ENCODE results near the gene GPHN.

GPHN gene

DNA sequence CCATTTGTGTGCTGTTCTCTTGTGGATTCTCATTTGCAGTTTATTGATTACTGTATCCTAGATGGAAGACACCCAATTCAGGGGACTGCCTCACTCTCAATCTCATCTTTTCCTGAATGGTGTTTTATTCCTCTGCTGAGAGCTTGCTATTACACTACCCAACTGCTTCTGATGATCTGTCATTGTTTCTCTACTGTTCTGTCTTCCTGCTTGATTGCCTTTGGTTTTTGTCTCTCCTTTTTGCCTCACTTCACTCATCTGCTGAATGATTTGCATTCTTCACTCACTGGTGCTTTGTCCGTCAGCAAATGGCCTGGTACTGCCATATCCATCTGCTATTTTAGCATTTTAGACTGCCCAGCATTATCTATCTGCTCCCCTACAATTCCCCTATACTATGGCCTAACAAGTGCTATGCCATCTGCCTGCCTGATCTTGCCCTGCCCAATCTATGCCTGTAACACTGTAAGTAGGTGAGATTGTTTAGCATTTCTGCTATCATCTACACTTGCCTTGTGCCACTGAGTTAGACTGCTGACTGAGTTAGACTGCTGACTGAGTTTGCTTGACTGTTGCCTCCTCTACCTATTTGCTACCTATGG, 335.1 kb downstream of the GPHN start:
- no peak overlapping the region for H3K27ac ChIP-seq
- H3K36me3 ChIP-seq = no peaks in the 10 kb centered on the region
- no peak for TF ChIP-seq CTCF (IDR thresholded peaks at IDR 0.05)
- no peak overlapping the region for H3K4me3 ChIP-seq (ENCODE audit: low read depth in 1 of 2, low read length in 1 of 2)
- H3K27me3 ChIP-seq = no peaks in the 10 kb centered on the region
- no peaks in the 10 kb centered on the region for H3K9me3 ChIP-seq
- H3K4me1 ChIP-seq (ENCODE audit: control insufficient read depth in 1 of 2, insufficient read depth in 1 of 2, low read depth in 1 of 2, low read length in 1 of 2) = no peaks in the 10 kb centered on the region

- Histone ChIP-seq H3K27me3 (no peaks in the 10 kb centered on the region), H3K4me1 (ENCODE audit: control insufficient read depth in 1 of 2, insufficient read depth in 1 of 2, low read depth in 1 of 2, low read length in 1 of 2) (no peaks in the 10 kb centered on the region), H3K4me3 (ENCODE audit: low read depth in 1 of 2, low read length in 1 of 2) (no peak overlapping the region), H3K9me3 (no peaks in the 10 kb centered on the region), H3K36me3 (no peaks in the 10 kb centered on the region), H3K27ac (no peak overlapping the region)
- TF ChIP-seq CTCF (IDR thresholded peaks at IDR 0.05) = no peak
These were observed 342.4 kb downstream of the GPHN start for GRCh38 chr14:66850258-66850888.

DNA sequence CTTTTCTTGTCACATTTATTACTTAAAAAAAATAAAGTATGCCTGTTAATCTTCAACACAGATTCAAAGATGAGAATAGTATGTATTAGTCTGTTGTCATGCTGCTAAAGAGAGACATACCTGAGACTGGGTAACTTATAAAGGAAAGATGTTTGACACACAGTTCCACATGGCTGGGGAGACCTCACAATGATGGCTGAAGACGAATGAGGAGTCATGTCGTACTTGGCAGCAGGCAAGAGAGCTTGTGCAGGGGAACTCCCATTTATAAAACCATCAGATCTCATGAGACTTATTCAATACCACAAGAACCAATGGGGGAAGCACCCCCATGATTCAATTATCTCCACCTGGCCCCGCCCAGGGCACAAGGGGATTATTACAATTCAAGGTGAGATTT, 345.4 kb downstream of the GPHN start:
- no peaks in the 10 kb centered on the region for H3K36me3 ChIP-seq
- no peaks in the 10 kb centered on the region for H3K27me3 ChIP-seq
- no peak overlapping the region for H3K27ac ChIP-seq
- H3K9me3 ChIP-seq = no peaks in the 10 kb centered on the region
- no peaks in the 10 kb centered on the region for H3K4me1 ChIP-seq (ENCODE audit: control insufficient read depth in 1 of 2, insufficient read depth in 1 of 2, low read depth in 1 of 2, low read length in 1 of 2)
- H3K4me3 ChIP-seq (ENCODE audit: low read depth in 1 of 2, low read length in 1 of 2) = no peak overlapping the region
- no peak for TF ChIP-seq CTCF (IDR thresholded peaks at IDR 0.05)

- Histone ChIP-seq H3K4me3 (ENCODE audit: low read depth in 1 of 2, low read length in 1 of 2) (no peak overlapping the region), H3K27ac (no peak overlapping the region), H3K4me1 (ENCODE audit: control insufficient read depth in 1 of 2, insufficient read depth in 1 of 2, low read depth in 1 of 2, low read length in 1 of 2) (no peaks in the 10 kb centered on the region), H3K9me3 (no peaks in the 10 kb centered on the region), H3K36me3 (no peaks in the 10 kb centered on the region), H3K27me3 (no peaks in the 10 kb centered on the region)
- TF ChIP-seq CTCF (IDR thresholded peaks at IDR 0.05) = no peak
These were observed 349.9 kb downstream of the GPHN start for GRCh38 chr14:66857867-66858266.

DNA sequence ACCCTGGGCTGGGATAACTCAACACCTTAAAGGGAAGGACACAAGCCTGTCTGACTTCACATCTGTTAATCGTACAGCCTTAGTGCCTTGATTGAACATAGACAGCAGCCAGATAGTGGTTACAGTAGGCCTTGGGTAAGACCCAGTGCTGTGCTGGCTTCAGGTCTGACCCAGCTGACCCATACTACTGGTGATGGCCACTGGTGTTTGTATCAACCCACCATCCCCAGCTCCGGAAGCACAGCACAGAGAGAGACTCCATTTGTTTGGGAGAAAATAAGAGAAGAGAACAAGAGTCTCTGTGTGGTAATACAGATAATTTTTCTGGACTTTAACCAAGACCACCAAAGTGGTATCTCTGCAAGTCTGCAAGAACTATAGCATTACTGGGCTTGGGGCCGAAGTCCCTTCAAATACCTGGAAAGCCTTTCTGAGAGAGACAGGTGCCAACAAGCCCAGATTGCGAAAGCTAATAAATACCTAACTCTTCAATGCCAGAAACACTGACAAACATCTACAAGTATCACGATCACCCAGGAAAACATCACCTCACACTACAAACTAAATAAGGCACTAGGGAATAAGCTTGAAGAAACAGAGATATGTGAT, 351.2 kb downstream of the GPHN start:
- no peaks in the 10 kb centered on the region for H3K27me3 ChIP-seq
- H3K27ac ChIP-seq = no peak overlapping the region
- no peaks in the 10 kb centered on the region for H3K4me1 ChIP-seq (ENCODE audit: control insufficient read depth in 1 of 2, insufficient read depth in 1 of 2, low read depth in 1 of 2, low read length in 1 of 2)
- TF ChIP-seq CTCF (IDR thresholded peaks at IDR 0.05) = no peak
- H3K9me3 ChIP-seq = no peaks in the 10 kb centered on the region
- H3K4me3 ChIP-seq (ENCODE audit: low read depth in 1 of 2, low read length in 1 of 2) = no peak overlapping the region
- no peaks in the 10 kb centered on the region for H3K36me3 ChIP-seq
